NB4 (cell line): ENCODE data around the gene OR8B2.

ENCODE experiments used
- DNase-seq: peaks from one replicate; pipeline ENCODE4 v3.0.0; 2010; ENCODE audit warnings: low read depth
- H3K4me3 ChIP-seq: one replicate; pipeline ENCODE4 v1.5.1; 2011; ENCODE audit warnings: mild to moderate bottlenecking, low read depth, low read length, moderate library complexity
- MYC ChIP-seq: IDR thresholded peaks from 2 replicates; pipeline ENCODE4 v1.6.1; 2011; ENCODE audit warnings: low read depth, low read length
- POLR2A ChIP-seq: IDR thresholded peaks from 2 replicates; pipeline ENCODE4 v1.6.1; 2011; ENCODE audit warnings: mild to moderate bottlenecking; ENCODE audit not compliant: insufficient read length; ENCODE audit errors: extremely low read depth
- TF ChIP-seq, protein P1 (sequence below): IDR thresholded peaks from one replicate; pipeline ENCODE4 v1.5.1; 2012; ENCODE audit warnings: low read depth, low read length
- TF ChIP-seq, protein P2 (sequence below): IDR thresholded peaks from 2 replicates; pipeline ENCODE4 v1.6.1; 2011; ENCODE audit warnings: low read depth, low read length

OR8B2 gene

DNA sequence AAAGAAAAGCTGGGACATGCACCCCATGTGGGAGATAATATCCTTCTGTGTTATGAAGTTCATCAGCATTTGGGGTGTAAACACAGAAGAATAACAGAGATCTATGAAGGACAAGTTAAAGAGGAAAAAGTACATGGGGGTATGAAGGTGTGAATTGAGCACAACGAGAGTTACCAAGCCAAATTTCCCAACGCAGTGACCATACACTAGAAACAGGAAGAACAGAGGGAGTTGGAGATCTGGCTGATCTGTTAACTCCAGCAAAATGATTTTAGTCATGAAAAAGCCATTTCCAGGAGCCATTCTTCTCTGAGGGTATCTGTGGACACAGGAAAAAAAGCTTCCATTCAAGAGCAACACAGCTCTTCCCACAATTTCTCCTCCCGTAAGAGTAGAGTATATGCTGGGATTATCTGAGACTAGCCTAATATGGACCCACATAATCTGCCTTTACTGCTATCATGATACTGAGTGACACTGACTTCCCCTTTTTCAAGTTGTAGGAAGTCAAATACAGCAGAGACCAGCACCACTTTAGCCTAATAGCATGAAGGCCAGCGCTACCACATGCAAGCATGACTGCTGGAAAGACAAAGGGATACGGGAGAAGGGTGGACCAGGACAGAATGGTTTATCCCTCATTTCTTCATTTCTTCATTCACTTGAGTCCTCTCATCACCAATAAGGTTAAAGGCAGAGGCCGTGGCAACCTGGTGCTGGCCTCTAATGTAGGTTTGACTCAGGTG lies 44.7 kb downstream of the OR8B2 start:
- TF ChIP-seq, protein P1, sequence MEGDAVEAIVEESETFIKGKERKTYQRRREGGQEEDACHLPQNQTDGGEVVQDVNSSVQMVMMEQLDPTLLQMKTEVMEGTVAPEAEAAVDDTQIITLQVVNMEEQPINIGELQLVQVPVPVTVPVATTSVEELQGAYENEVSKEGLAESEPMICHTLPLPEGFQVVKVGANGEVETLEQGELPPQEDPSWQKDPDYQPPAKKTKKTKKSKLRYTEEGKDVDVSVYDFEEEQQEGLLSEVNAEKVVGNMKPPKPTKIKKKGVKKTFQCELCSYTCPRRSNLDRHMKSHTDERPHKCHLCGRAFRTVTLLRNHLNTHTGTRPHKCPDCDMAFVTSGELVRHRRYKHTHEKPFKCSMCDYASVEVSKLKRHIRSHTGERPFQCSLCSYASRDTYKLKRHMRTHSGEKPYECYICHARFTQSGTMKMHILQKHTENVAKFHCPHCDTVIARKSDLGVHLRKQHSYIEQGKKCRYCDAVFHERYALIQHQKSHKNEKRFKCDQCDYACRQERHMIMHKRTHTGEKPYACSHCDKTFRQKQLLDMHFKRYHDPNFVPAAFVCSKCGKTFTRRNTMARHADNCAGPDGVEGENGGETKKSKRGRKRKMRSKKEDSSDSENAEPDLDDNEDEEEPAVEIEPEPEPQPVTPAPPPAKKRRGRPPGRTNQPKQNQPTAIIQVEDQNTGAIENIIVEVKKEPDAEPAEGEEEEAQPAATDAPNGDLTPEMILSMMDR, result no peak
- TF ChIP-seq, protein P2, sequence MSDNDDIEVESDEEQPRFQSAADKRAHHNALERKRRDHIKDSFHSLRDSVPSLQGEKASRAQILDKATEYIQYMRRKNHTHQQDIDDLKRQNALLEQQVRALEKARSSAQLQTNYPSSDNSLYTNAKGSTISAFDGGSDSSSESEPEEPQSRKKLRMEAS, result no peak
- TF ChIP-seq MYC, result no peak
- no peak for TF ChIP-seq POLR2A
- no peak overlapping the region for H3K4me3 ChIP-seq
- DNase-seq, result peak; percentile 16
